HepG2 (cell line): ENCODE results near the gene RIC3.

Source experiments
- CREM ChIP-seq, 2 experiments: sonication (generic) in 1 of 2; formaldehyde crosslinking in 1 of 2; IDR thresholded peaks; 2 replicates each; pipeline versions ENCODE4 v1.4.0 to v1.6.1; 2016 to 2020; ENCODE audit warnings: antibody characterized with exemption in 1 of 2, mild to moderate bottlenecking in 1 of 2, missing genetic modification reagents in 1 of 2
- EHMT2 ChIP-seq: fragments of 200-600 bp; sonication (generic); IDR thresholded peaks from 2 replicates; pipeline ENCODE4 v1.7.0; 2017; ENCODE audit warnings: antibody characterized with exemption, low read depth, low read length, borderline replicate concordance
- KDM5B ChIP-seq: sonication (generic); formaldehyde crosslinking; IDR thresholded peaks from 2 replicates; pipeline ENCODE4 v1.4.0; 2020; ENCODE audit warnings: missing genetic modification reagents, mild to moderate bottlenecking, borderline replicate concordance
- PLRG1 ChIP-seq: fragments of 450-650 bp; conservative IDR thresholded peaks from 2 replicates; pipeline ENCODE4 v1.6.1; 2016
- POLR2AphosphoS5 ChIP-seq: IDR thresholded peaks from 2 replicates; pipeline ENCODE4 v1.6.1; 2012; ENCODE audit warnings: low read depth, low read length
- SMAD3 ChIP-seq: sonication (generic); formaldehyde crosslinking; IDR thresholded peaks from 2 replicates; pipeline ENCODE4 v1.4.0; 2020; ENCODE audit warnings: missing genetic modification reagents
- SP2 ChIP-seq: sonication (generic); formaldehyde crosslinking; IDR thresholded peaks from 2 replicates; pipeline ENCODE4 v1.5.1; 2020; ENCODE audit warnings: mild to moderate bottlenecking, missing genetic modification reagents
- TCF7 ChIP-seq: sonication (generic); IDR thresholded peaks from 2 replicates; pipeline ENCODE4 v1.6.1; 2016; ENCODE audit warnings: antibody characterized with exemption, low read depth
- TGIF2 ChIP-seq: IDR thresholded peaks from 2 replicates; pipeline ENCODE4 v1.6.1; 2016; ENCODE audit warnings: control low read depth, missing compliant biosample characterization
- ZKSCAN1 ChIP-seq: fragments of 150-350 bp; IDR thresholded peaks from 2 replicates; pipeline ENCODE4 v1.6.1; 2014; ENCODE audit warnings: low read length
- ZNF224 ChIP-seq: sonication (generic); formaldehyde crosslinking; IDR thresholded peaks from 2 replicates; pipeline ENCODE4 v1.5.0; 2020; ENCODE audit warnings: mild to moderate bottlenecking, missing genetic modification reagents
- ZNF674 ChIP-seq: sonication (generic); formaldehyde crosslinking; IDR thresholded peaks from 2 replicates; pipeline ENCODE4 v1.5.0; 2020; ENCODE audit warnings: low read depth, mild to moderate bottlenecking, missing genetic modification reagents
- ZZZ3 ChIP-seq: sonication (generic); formaldehyde crosslinking; IDR thresholded peaks from 2 replicates; pipeline ENCODE4 v1.4.0; 2020; ENCODE audit warnings: missing genetic modification reagents, mild to moderate bottlenecking, borderline replicate concordance
- TF ChIP-seq, protein P1 (sequence below): IDR thresholded peaks from 2 replicates; pipeline ENCODE4 v1.6.1; 2012; ENCODE audit warnings: inconsistent platforms

GRCh38 chr11:8087756-8088155, 81.1 kb downstream of the RIC3 start:
- TF ChIP-seq ZNF224 (CRISPR knock-in tag) (no peak), POLR2AphosphoS5 (no peak), KDM5B (CRISPR knock-in tag) (no peak), TGIF2 (CRISPR knock-in tag) (no peak), SP2 (CRISPR knock-in tag) (no peak), ZKSCAN1 (no peak), SMAD3 (CRISPR knock-in tag) (no peak), ZZZ3 (no peak), PLRG1 (no peak), TCF7 (no peak), ZNF674 (no peak), CREM (IDR thresholded peaks at IDR 0.05) (no peak), CREM (CRISPR knock-in tag; IDR thresholded peaks at IDR 0.05) (no peak), EHMT2 (no peak)
- TF ChIP-seq, protein P1, sequence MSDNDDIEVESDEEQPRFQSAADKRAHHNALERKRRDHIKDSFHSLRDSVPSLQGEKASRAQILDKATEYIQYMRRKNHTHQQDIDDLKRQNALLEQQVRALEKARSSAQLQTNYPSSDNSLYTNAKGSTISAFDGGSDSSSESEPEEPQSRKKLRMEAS: no peak
